MM.1S (cell line): ENCODE measurements around the gene GALC.

Experiments
- DNase-seq: peaks from one replicate; pipeline ENCODE4 v3.0.0-alpha.2; 2015
- H2AFZ ChIP-seq: fragments of 300-600 bp; sonication (generic); 2 replicates; pipeline ENCODE4 v1.6.0; 2016; ENCODE audit warnings: antibody characterized with exemption, low read length
- H3F3A ChIP-seq: fragments of 300-600 bp; sonication (generic); 2 replicates; pipeline ENCODE4 v1.6.1; 2016; ENCODE audit warnings: mild to moderate bottlenecking, antibody characterized with exemption, low read length, moderate library complexity, mixed read lengths; ENCODE audit not compliant: insufficient read depth
- H3K27ac ChIP-seq: fragments of 300-600 bp; sonication (generic); 2 replicates; pipeline ENCODE4 v1.5.1; 2016; ENCODE audit warnings: mild to moderate bottlenecking, low read length
- H3K27me3 ChIP-seq: fragments of 300-600 bp; sonication (generic); replicated peaks from 2 replicates; pipeline ENCODE4 v1.6.0; 2016; ENCODE audit warnings: low read length; ENCODE audit not compliant: insufficient read depth
- H3K36me3 ChIP-seq: fragments of 300-600 bp; sonication (generic); replicated peaks from 2 replicates; pipeline ENCODE4 v1.6.1; 2016; ENCODE audit warnings: mild to moderate bottlenecking, low read length, mixed read lengths; ENCODE audit not compliant: insufficient read depth
- H3K4me1 ChIP-seq: fragments of 300-600 bp; sonication (generic); 2 replicates; pipeline ENCODE4 v1.6.1; 2016; ENCODE audit warnings: low read length, mixed read lengths
- H3K4me2 ChIP-seq: fragments of 300-600 bp; sonication (generic); 2 replicates; pipeline ENCODE4 v1.6.0; 2016; ENCODE audit warnings: low read depth, low read length
- H3K4me3 ChIP-seq: fragments of 300-600 bp; sonication (generic); 2 replicates; pipeline ENCODE4 v1.5.1; 2016; ENCODE audit warnings: low read length, mixed read lengths
- H3K79me2 ChIP-seq: fragments of 300-600 bp; sonication (generic); 2 replicates; pipeline ENCODE4 v1.6.1; 2016; ENCODE audit warnings: mixed run types, low read length, mixed read lengths
- H3K9ac ChIP-seq: fragments of 300-600 bp; sonication (generic); 2 replicates; pipeline ENCODE4 v1.6.1; 2016; ENCODE audit warnings: low read length, mixed read lengths
- H3K9me2 ChIP-seq: fragments of 300-600 bp; sonication (generic); replicated peaks from 2 replicates; pipeline ENCODE4 v1.6.1; 2016; ENCODE audit warnings: mild to moderate bottlenecking, low read length, mixed read lengths; ENCODE audit not compliant: insufficient read depth
- H3K9me3 ChIP-seq: fragments of 300-600 bp; sonication (generic); replicated peaks from 2 replicates; pipeline ENCODE4 v1.6.1; 2016; ENCODE audit warnings: mild to moderate bottlenecking, low read length, mixed read lengths; ENCODE audit not compliant: insufficient read depth
- H4K20me1 ChIP-seq: fragments of 300-600 bp; sonication (generic); 2 replicates; pipeline ENCODE4 v1.6.1; 2016; ENCODE audit warnings: mild to moderate bottlenecking, low read length, moderate library complexity, mixed read lengths; ENCODE audit not compliant: insufficient read depth
- CTCF ChIP-seq: fragments of 300-600 bp; sonication (generic); IDR thresholded peaks from 2 replicates; pipeline ENCODE4 v1.5.1; 2016; ENCODE audit warnings: antibody characterized with exemption, low read length, mixed read lengths
- EZH2 ChIP-seq: fragments of 300-600 bp; sonication (generic); optimal IDR thresholded peaks from 2 replicates; pipeline ENCODE3; 2017; ENCODE audit warnings: low read depth, mild to moderate bottlenecking, antibody characterized with exemption, low read length, mixed read lengths
- EZH2phosphoT487 ChIP-seq: fragments of 300-600 bp; sonication (generic); IDR thresholded peaks from 2 replicates; pipeline ENCODE4 v1.6.1; 2018; ENCODE audit warnings: antibody characterized with exemption, low read length

The GALC gene

GRCh38 chr14:87940894-87941293 is 52.1 kb downstream of the GALC start:
- Histone ChIP-seq H3K4me1 (no peaks in the 10 kb centered on the region), H4K20me1 (no peaks in the 10 kb centered on the region), H2AFZ (no peak overlapping the region), H3F3A (no peaks in the 10 kb centered on the region), H3K36me3 (no peaks in the 10 kb centered on the region), H3K4me2 (no peak overlapping the region), H3K4me3 (no peak overlapping the region), H3K79me2 (no peaks in the 10 kb centered on the region), H3K9me2 (no peaks in the 10 kb centered on the region), H3K27ac (no peak overlapping the region), H3K9me3 (no peaks in the 10 kb centered on the region), H3K9ac (no peak overlapping the region), H3K27me3 (no peaks in the 10 kb centered on the region)
- no peak for TF ChIP-seq EZH2
- no peak for TF ChIP-seq EZH2phosphoT487
- no peak for TF ChIP-seq CTCF
- no peak for DNase-seq

DNA sequence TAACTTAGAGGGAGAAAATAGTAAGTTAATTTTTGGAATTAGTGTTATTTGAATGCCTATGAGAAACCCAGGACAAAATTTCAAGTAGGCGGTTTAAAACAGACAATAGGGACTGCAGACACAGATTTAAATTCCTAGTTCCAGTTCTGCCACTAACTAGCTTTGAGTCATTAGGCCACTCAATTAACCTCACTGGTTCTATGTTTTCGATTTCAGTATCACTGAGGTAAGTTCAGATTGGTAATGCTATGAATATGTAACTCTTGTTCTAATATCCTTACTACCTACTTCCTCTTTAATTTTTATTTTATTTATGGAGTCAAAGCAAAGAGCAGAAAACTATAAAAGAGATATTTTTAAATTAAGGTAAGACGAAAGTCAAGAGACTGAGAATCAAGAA is 52.6 kb downstream of the GALC start:
- no peak overlapping the region for H3K27ac ChIP-seq
- no peak overlapping the region for H3K4me3 ChIP-seq
- no peaks in the 10 kb centered on the region for H3K4me1 ChIP-seq
- DNase-seq: no peak
- H3K9me3 ChIP-seq: no peaks in the 10 kb centered on the region
- H3K79me2 ChIP-seq: no peaks in the 10 kb centered on the region
- no peaks in the 10 kb centered on the region for H3F3A ChIP-seq
- H3K27me3 ChIP-seq: no peaks in the 10 kb centered on the region
- H3K4me2 ChIP-seq: no peak overlapping the region
- no peak overlapping the region for H2AFZ ChIP-seq
- no peak overlapping the region for H3K9ac ChIP-seq
- H3K9me2 ChIP-seq: no peaks in the 10 kb centered on the region
- H3K36me3 ChIP-seq: no peaks in the 10 kb centered on the region
- no peaks in the 10 kb centered on the region for H4K20me1 ChIP-seq
- no peak for TF ChIP-seq EZH2
- TF ChIP-seq CTCF: no peak
- TF ChIP-seq EZH2phosphoT487: no peak

GRCh38 chr14:87935886-87936285 is 57.1 kb downstream of the GALC start:
- H3F3A ChIP-seq: no peaks in the 10 kb centered on the region
- H3K79me2 ChIP-seq: no peaks in the 10 kb centered on the region
- no peak overlapping the region for H3K4me2 ChIP-seq
- no peak for DNase-seq
- TF ChIP-seq EZH2phosphoT487 (no peak), EZH2 (no peak)
- H3K27ac ChIP-seq: no peak overlapping the region
- H3K4me3 ChIP-seq: no peak overlapping the region
- H4K20me1 ChIP-seq: no peaks in the 10 kb centered on the region
- no peak overlapping the region for H3K9ac ChIP-seq
- H3K9me2 ChIP-seq: no peaks in the 10 kb centered on the region
- H3K27me3 ChIP-seq: no peaks in the 10 kb centered on the region
- no peaks in the 10 kb centered on the region for H3K9me3 ChIP-seq
- H3K36me3 ChIP-seq: no peaks in the 10 kb centered on the region
- H3K4me1 ChIP-seq: no peaks in the 10 kb centered on the region
- H2AFZ ChIP-seq: no peak overlapping the region

DNA sequence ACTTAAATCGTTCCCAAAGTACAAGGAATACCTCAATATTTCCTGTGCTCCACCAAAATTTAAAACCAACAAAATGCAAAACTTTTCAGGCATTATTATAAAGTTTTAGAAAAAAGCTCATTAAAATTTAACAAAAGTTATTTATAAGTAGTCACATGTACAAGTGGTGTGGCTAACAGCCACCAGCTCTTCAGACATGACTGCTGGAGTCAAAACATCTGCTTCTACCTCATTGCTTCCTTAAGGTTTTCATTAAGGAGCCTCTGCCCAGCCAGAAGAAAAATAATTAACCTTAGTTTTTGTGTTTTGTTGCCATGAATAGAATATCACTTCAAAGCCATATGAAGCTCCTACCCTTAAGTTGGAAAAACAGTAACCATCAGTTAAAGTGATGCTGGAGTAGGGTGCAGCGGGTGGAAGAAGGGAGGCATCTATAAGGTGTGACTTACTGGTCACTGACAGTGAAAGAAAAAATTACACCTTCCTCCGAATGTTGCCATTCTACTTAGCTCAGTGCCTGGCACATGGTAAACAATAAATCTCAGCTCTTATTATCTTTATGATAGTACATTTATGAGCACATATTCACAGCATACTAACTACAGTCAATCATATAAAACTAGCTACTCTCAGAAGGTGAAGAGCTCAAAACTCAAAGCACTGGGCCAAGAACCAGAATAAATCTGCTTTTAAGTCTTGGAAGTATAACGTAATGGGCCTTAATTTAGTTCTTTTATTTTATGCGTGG is 57.7 kb downstream of the GALC start:
- no peaks in the 10 kb centered on the region for H4K20me1 ChIP-seq
- H3K4me3 ChIP-seq: no peak overlapping the region
- no peak for DNase-seq
- TF ChIP-seq EZH2 (no peak), CTCF (no peak), EZH2phosphoT487 (no peak)
- H3K9ac ChIP-seq: no peak overlapping the region
- H3K9me3 ChIP-seq: no peaks in the 10 kb centered on the region
- H3K4me1 ChIP-seq: no peaks in the 10 kb centered on the region
- no peaks in the 10 kb centered on the region for H3K27me3 ChIP-seq
- no peaks in the 10 kb centered on the region for H3K79me2 ChIP-seq
- H3K4me2 ChIP-seq: no peak overlapping the region
- no peaks in the 10 kb centered on the region for H3K36me3 ChIP-seq
- no peak overlapping the region for H2AFZ ChIP-seq
- no peak overlapping the region for H3K27ac ChIP-seq
- no peaks in the 10 kb centered on the region for H3K9me2 ChIP-seq
- H3F3A ChIP-seq: no peaks in the 10 kb centered on the region
